Vagina (tissue), 2 donors: Measurements from ENCODE around the gene NCBP3. TPM values are rescaled to one million over a fixed set of nuclear protein-coding genes. Genes with fewer than 3 reads are reported as not detected.

ENCODE experiments used
- DNase-seq, 2 donors: peaks; one replicate each; pipeline ENCODE4 v3.0.0-alpha.2; 2017; ENCODE audit errors: extremely low spot score in 2 of 2
- H3K27ac ChIP-seq: fragments of 200-600 bp; sonication (generic); one replicate; pipeline ENCODE4 v1.5.1; 2019
- H3K27me3 ChIP-seq: fragments of 200-600 bp; sonication (generic); one replicate; pipeline ENCODE4 v1.5.1; 2019
- H3K36me3 ChIP-seq, 2 donors: fragments of 200-600 bp; sonication (generic); one replicate each; pipeline ENCODE4 v1.5.1; 2017 to 2019
- H3K4me1 ChIP-seq: fragments of 200-600 bp; sonication (generic); one replicate; pipeline ENCODE4 v1.5.1; 2019
- H3K4me3 ChIP-seq, 2 donors: fragments of 200-600 bp; sonication (generic); 1 replicate in 1 of 2; 2 replicates in 1 of 2; pipeline ENCODE4 v1.5.1; 2016 to 2019
- H3K9me3 ChIP-seq: fragments of 200-600 bp; sonication (generic); one replicate; pipeline ENCODE4 v1.5.1; 2019
- CTCF ChIP-seq, 3 experiments: fragments of 450-650 bp in 2 of 3; fragments of 200-600 bp in 1 of 3; sonication (generic) in 1 of 3; IDR thresholded peaks; one replicate each; pipeline ENCODE4 v1.5.1; 2017 to 2019; ENCODE audit warnings: antibody characterized with exemption in 3 of 3, mild to moderate bottlenecking in 2 of 3, moderate library complexity in 2 of 3
- POLR2A ChIP-seq, 2 donors: fragments of 450-650 bp; IDR thresholded peaks; one replicate each; pipeline ENCODE4 v1.6.1; 2017; ENCODE audit warnings: antibody characterized with exemption in 2 of 2, mild to moderate bottlenecking in 2 of 2, moderate library complexity in 2 of 2
- POLR2AphosphoS5 ChIP-seq, 2 donors: sonication (generic); formaldehyde crosslinking; IDR thresholded peaks; one replicate each; pipeline ENCODE4 v1.9.0; 2017; ENCODE audit warnings: antibody characterized with exemption in 2 of 2, mild to moderate bottlenecking in 2 of 2, low read depth in 1 of 2; ENCODE audit not compliant: insufficient read depth in 1 of 2
- intact Hi-C: fragments of 100-400 bp; cut with DNase I; formaldehyde crosslinking; loops from one replicate; pipeline ENCODE4 v1.15.1; 2023
- total RNA-seq: library from RNA; depleted of rRNA; stranded (reverse); fragments of >200 nt; gene quantifications from one replicate; pipeline ENCODE4 v1.2.3, GENCODE V29; 2016

The NCBP3 gene
- total RNA-seq, 1 donor from 2014 or later: 20.6 TPM

- intact Hi-C loops: no loop called here
- DNase-seq: no peak
- Histone ChIP-seq H3K4me3 (no peak overlapping the region), H3K4me1 (no peaks in the 10 kb centered on the region), H3K27ac (no peak overlapping the region), H3K36me3 (no peaks in the 10 kb centered on the region), H3K9me3 (no peaks in the 10 kb centered on the region), H3K27me3 (no peaks in the 10 kb centered on the region)
- TF ChIP-seq CTCF (IDR thresholded peaks at IDR 0.05) (no peak), POLR2AphosphoS5 (IDR thresholded peaks at IDR 0.05; ENCODE audit: insufficient read depth in 1 of 2, low read depth in 1 of 2) (no peak), POLR2A (IDR thresholded peaks at IDR 0.05) (no peak)
Measured at GRCh38 chr17:3770466-3770865, 75.6 kb downstream of the NCBP3 start.

- H3K36me3 ChIP-seq: no peaks in the 10 kb centered on the region
- no peak overlapping the region for H3K27ac ChIP-seq
- intact Hi-C loops: no loop called here
- H3K4me3 ChIP-seq: no peak overlapping the region
- H3K27me3 ChIP-seq: no peaks in the 10 kb centered on the region
- DNase-seq: no peak
- TF ChIP-seq POLR2A (IDR thresholded peaks at IDR 0.05) (no peak), CTCF (IDR thresholded peaks at IDR 0.05) (no peak), POLR2AphosphoS5 (IDR thresholded peaks at IDR 0.05; ENCODE audit: insufficient read depth in 1 of 2, low read depth in 1 of 2) (no peak)
- no peaks in the 10 kb centered on the region for H3K4me1 ChIP-seq
- no peaks in the 10 kb centered on the region for H3K9me3 ChIP-seq
Measured at GRCh38 chr17:3768769-3769168, 77.3 kb downstream of the NCBP3 start.

- no peak overlapping the region for H3K27ac ChIP-seq
- H3K9me3 ChIP-seq: no peaks in the 10 kb centered on the region
- no peaks in the 10 kb centered on the region for H3K27me3 ChIP-seq
- H3K4me3 ChIP-seq: no peak overlapping the region
- no peaks in the 10 kb centered on the region for H3K36me3 ChIP-seq
- DNase-seq: no peak
- TF ChIP-seq POLR2AphosphoS5 (IDR thresholded peaks at IDR 0.05; ENCODE audit: insufficient read depth in 1 of 2, low read depth in 1 of 2) (no peak), POLR2A (IDR thresholded peaks at IDR 0.05) (no peak), CTCF (IDR thresholded peaks at IDR 0.05) (no peak)
- H3K4me1 ChIP-seq: no peaks in the 10 kb centered on the region
- intact Hi-C loops: no loop called here
Measured at GRCh38 chr17:3768341-3768740, 77.7 kb downstream of the NCBP3 start.

GRCh38 chr17:3766779-3767178, 79.3 kb downstream of the NCBP3 start:
- no peak for DNase-seq

GRCh38 chr17:3765981-3766380, 80.1 kb downstream of the NCBP3 start:
- no peaks in the 10 kb centered on the region for H3K36me3 ChIP-seq
- intact Hi-C loops: no loop called here
- H3K4me3 ChIP-seq: no peak overlapping the region
- H3K4me1 ChIP-seq: no peaks in the 10 kb centered on the region
- DNase-seq: no peak
- H3K9me3 ChIP-seq: no peaks in the 10 kb centered on the region
- H3K27ac ChIP-seq: no peak overlapping the region
- no peak for TF ChIP-seq CTCF (IDR thresholded peaks at IDR 0.05)
- TF ChIP-seq POLR2A (IDR thresholded peaks at IDR 0.05): no peak
- TF ChIP-seq POLR2AphosphoS5 (IDR thresholded peaks at IDR 0.05; ENCODE audit: insufficient read depth in 1 of 2, low read depth in 1 of 2): no peak
- H3K27me3 ChIP-seq: no peaks in the 10 kb centered on the region

More at GRCh38 chr17:3766779-3767178, 79.3 kb downstream of the NCBP3 start:
- intact Hi-C loops: no loop called here
- no peaks in the 10 kb centered on the region for H3K36me3 ChIP-seq
- no peaks in the 10 kb centered on the region for H3K27me3 ChIP-seq
- H3K27ac ChIP-seq: no peak overlapping the region
- TF ChIP-seq POLR2AphosphoS5 (IDR thresholded peaks at IDR 0.05; ENCODE audit: insufficient read depth in 1 of 2, low read depth in 1 of 2): no peak
- no peak for TF ChIP-seq POLR2A (IDR thresholded peaks at IDR 0.05)
- TF ChIP-seq CTCF (IDR thresholded peaks at IDR 0.05): no peak
- no peaks in the 10 kb centered on the region for H3K4me1 ChIP-seq
- H3K4me3 ChIP-seq: no peak overlapping the region
- no peaks in the 10 kb centered on the region for H3K9me3 ChIP-seq
